ENCODE measurements around the gene GLI3. TPM values are rescaled to one million over a fixed set of nuclear protein-coding genes. Genes with fewer than 3 reads are reported as not detected.

GLI3 gene
- total RNA-seq, 1 donor from 2014 or later, result 57.0 TPM

DNA sequence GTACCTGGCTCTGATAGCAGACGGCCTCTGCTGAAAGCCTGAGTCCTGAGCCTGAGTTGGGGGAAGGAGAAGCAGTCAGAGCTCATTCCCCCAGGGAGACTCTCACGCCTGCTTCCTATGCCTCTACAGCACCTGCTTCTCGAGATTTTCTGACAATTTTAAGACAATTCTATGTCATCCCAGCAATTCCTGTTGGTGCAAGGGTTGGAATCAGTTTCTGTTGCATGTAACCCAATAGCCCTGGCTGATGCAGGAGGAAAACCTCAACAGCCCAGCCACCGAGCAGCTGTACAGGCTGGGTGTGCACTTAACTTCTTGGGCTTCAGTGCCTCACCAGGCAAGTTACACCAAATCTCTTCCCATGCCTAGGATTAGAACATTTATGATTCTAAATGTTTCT lies 134.7 kb downstream of the GLI3 start:
- no peak for DNase-seq (ENCODE audit: extremely low spot score, unreplicated experiment)
- H3K27ac Mint-ChIP-seq (ENCODE audit: unreplicated experiment), result no peak overlapping the region
- H3K27me3 Mint-ChIP-seq (ENCODE audit: unreplicated experiment), result no peaks in the 10 kb centered on the region
- peaks cover 35% of the 10 kb centered on the region for H3K4me1 Mint-ChIP-seq (ENCODE audit: unreplicated experiment)
- no peaks in the 10 kb centered on the region for H3K9me3 Mint-ChIP-seq (ENCODE audit: unreplicated experiment)
- H3K36me3 Mint-ChIP-seq (ENCODE audit: unreplicated experiment), result peaks cover 22% of the 10 kb centered on the region
- TF ChIP-seq, protein P1, sequence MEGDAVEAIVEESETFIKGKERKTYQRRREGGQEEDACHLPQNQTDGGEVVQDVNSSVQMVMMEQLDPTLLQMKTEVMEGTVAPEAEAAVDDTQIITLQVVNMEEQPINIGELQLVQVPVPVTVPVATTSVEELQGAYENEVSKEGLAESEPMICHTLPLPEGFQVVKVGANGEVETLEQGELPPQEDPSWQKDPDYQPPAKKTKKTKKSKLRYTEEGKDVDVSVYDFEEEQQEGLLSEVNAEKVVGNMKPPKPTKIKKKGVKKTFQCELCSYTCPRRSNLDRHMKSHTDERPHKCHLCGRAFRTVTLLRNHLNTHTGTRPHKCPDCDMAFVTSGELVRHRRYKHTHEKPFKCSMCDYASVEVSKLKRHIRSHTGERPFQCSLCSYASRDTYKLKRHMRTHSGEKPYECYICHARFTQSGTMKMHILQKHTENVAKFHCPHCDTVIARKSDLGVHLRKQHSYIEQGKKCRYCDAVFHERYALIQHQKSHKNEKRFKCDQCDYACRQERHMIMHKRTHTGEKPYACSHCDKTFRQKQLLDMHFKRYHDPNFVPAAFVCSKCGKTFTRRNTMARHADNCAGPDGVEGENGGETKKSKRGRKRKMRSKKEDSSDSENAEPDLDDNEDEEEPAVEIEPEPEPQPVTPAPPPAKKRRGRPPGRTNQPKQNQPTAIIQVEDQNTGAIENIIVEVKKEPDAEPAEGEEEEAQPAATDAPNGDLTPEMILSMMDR (IDR thresholded peaks at IDR 0.05), result no peak
- no peak overlapping the region for H3K4me3 Mint-ChIP-seq (ENCODE audit: unreplicated experiment)

DNA sequence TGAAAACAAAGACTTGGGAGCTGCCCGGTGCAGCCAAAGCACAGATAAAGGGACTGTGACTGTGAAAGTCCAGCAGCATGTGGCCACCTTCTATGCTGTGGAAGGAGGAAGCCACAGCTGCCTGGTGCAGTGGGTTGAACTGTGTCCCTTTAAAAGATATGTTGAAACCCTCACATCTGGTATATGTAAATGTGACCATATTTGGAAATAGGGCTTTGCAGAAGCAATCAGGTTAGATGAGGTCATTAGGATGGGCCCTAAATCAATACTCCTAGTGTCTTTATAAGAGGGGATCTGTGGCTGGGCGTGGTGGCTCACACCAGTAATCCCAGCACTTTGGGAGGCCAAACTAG lies 136.9 kb downstream of the GLI3 start:
- no peak for DNase-seq (ENCODE audit: extremely low spot score, unreplicated experiment)
- no peaks in the 10 kb centered on the region for H3K27me3 Mint-ChIP-seq (ENCODE audit: unreplicated experiment)
- H3K4me3 Mint-ChIP-seq (ENCODE audit: unreplicated experiment), result no peak overlapping the region
- no peaks in the 10 kb centered on the region for H3K9me3 Mint-ChIP-seq (ENCODE audit: unreplicated experiment)
- peaks cover 16% of the 10 kb centered on the region for H3K36me3 Mint-ChIP-seq (ENCODE audit: unreplicated experiment)
- H3K27ac Mint-ChIP-seq (ENCODE audit: unreplicated experiment), result no peak overlapping the region
- TF ChIP-seq, protein P1 (IDR thresholded peaks at IDR 0.05), result no peak
- H3K4me1 Mint-ChIP-seq (ENCODE audit: unreplicated experiment), result peaks cover 38% of the 10 kb centered on the region

DNA sequence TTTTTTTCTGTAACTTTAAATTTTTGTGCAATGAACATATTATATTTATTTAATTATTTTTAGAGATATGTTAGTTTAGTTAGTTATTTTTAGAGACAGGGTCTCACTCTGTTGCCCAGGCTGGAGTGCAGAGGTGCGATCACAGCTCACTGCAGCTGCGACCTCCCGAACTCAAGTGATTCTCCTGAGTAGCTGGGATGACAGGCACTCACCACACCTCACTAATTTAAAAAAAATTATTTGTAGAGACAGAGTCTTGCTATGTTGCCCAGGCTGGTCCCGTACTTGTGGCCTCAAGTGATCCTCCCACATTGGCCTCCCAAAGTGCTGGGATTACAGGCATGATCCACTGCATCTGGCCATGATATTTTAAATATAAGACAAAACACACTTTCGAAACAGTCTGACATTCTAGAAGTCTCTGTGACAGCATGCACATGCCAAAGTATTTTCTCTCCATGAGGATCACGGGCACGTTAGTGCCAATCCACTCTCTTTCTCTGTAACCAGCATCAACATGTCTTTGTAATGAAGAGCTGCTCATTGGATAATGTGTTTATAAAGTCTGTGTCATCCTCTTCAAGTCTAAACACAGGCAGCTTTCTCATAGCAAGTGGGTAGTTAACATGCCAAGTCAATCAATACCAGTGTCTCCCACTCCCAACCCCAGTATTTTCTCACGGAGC lies 137.4 kb downstream of the GLI3 start:
- Mint-ChIP-seq H3K27me3 (ENCODE audit: unreplicated experiment) (no peaks in the 10 kb centered on the region), H3K4me1 (ENCODE audit: unreplicated experiment) (peaks cover 38% of the 10 kb centered on the region), H3K4me3 (ENCODE audit: unreplicated experiment) (no peak overlapping the region), H3K36me3 (ENCODE audit: unreplicated experiment) (peaks cover 16% of the 10 kb centered on the region), H3K27ac (ENCODE audit: unreplicated experiment) (no peak overlapping the region), H3K9me3 (ENCODE audit: unreplicated experiment) (no peaks in the 10 kb centered on the region)
- TF ChIP-seq, protein P1 (IDR thresholded peaks at IDR 0.05), result no peak
- no peak for DNase-seq (ENCODE audit: extremely low spot score, unreplicated experiment)

DNA sequence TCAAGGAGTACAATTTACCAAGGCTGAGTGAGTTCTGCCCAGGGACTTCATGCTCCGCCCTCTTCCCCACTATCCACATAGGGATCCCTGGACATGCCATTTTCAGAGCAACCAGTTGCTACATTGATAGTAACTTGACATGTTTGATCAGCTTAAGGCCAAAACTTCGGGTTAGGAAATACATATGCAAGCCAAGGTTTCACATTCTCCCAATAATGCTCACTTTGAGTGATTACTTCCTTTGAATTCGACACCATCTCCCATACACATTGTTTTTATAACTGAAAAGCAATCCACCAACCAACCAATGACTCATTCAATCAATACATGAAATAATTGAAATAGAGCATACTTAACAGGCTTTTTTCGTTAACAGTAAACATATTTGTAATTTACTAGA lies 137.9 kb downstream of the GLI3 start:
- Mint-ChIP-seq H3K4me3 (ENCODE audit: unreplicated experiment) (no peak overlapping the region), H3K9me3 (ENCODE audit: unreplicated experiment) (no peaks in the 10 kb centered on the region), H3K27ac (ENCODE audit: unreplicated experiment) (no peak overlapping the region), H3K4me1 (ENCODE audit: unreplicated experiment) (peaks cover 38% of the 10 kb centered on the region), H3K36me3 (ENCODE audit: unreplicated experiment) (peaks cover 16% of the 10 kb centered on the region), H3K27me3 (ENCODE audit: unreplicated experiment) (no peaks in the 10 kb centered on the region)
- DNase-seq (ENCODE audit: extremely low spot score, unreplicated experiment), result no peak
- TF ChIP-seq, protein P1 (IDR thresholded peaks at IDR 0.05), result no peak

DNA sequence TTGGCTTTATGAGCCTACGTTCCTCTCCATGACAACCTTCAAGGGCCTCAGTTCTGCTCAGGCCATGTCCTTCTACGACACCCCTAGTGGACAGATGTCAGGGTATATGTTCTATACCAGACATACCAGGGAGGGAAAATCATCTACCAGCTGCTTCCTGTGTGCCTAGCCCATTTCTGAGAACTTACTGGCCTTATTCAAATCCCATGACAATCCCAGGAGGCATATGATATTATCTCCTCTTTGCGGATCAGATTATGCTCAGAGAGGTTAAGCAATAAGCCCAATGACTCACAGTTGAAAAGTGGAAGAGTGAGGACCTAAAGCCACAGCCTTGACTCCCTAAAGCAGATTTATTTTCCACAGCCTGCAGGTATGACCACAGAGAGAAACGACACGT lies 139.3 kb downstream of the GLI3 start:
- no peak for DNase-seq (ENCODE audit: extremely low spot score, unreplicated experiment)
- TF ChIP-seq, protein P1 (IDR thresholded peaks at IDR 0.05), result peak; percentile 39
- Mint-ChIP-seq H3K4me1 (ENCODE audit: unreplicated experiment) (peaks cover 46% of the 10 kb centered on the region), H3K4me3 (ENCODE audit: unreplicated experiment) (no peak overlapping the region), H3K27me3 (ENCODE audit: unreplicated experiment) (no peaks in the 10 kb centered on the region), H3K9me3 (ENCODE audit: unreplicated experiment) (no peaks in the 10 kb centered on the region), H3K36me3 (ENCODE audit: unreplicated experiment) (peaks cover 7% of the 10 kb centered on the region), H3K27ac (ENCODE audit: unreplicated experiment) (peak overlapping the region; percentile 72)
